Measurements from ENCODE around the gene TSPAN31.

TSPAN31 gene

GRCh38 chr12:57757771-57758170 is 12.9 kb downstream of the TSPAN31 start:
- peak overlapping the region; percentile 7 for H3K4me3 Mint-ChIP-seq
- H3K9me3 Mint-ChIP-seq: no peaks in the 10 kb centered on the region
- no peak overlapping the region for H3K27ac Mint-ChIP-seq
- no peaks in the 10 kb centered on the region for H3K27me3 Mint-ChIP-seq
- ATAC-seq (ENCODE audit: low read depth) (no peak), DNase-seq (ENCODE audit: low spot score in 2 of 2) (no peak)
- peaks cover 14% of the 10 kb centered on the region for H3K36me3 Mint-ChIP-seq
- peaks cover 44% of the 10 kb centered on the region for H3K4me1 Mint-ChIP-seq

- Mint-ChIP-seq H3K27ac (no peak overlapping the region), H3K9me3 (no peaks in the 10 kb centered on the region), H3K4me3 (peak overlapping the region; percentile 6), H3K36me3 (peaks cover 14% of the 10 kb centered on the region), H3K27me3 (no peaks in the 10 kb centered on the region), H3K4me1 (peaks cover 35% of the 10 kb centered on the region)
- ATAC-seq (ENCODE audit: low read depth) (no peak), DNase-seq (ENCODE audit: low spot score in 2 of 2) (no peak)
Measured at GRCh38 chr12:57758552-57759359, 13.9 kb downstream of the TSPAN31 start.

- H3K36me3 Mint-ChIP-seq: peaks cover 14% of the 10 kb centered on the region
- H3K27ac Mint-ChIP-seq: no peak overlapping the region
- H3K9me3 Mint-ChIP-seq: no peaks in the 10 kb centered on the region
- H3K27me3 Mint-ChIP-seq: peaks cover 3% of the 10 kb centered on the region
- H3K4me3 Mint-ChIP-seq: no peak overlapping the region
- ATAC-seq (ENCODE audit: low read depth) (peak; percentile 17), DNase-seq (ENCODE audit: low spot score in 2 of 2) (no peak)
- H3K4me1 Mint-ChIP-seq: peaks cover 31% of the 10 kb centered on the region
Measured at GRCh38 chr12:57759360-57759980, 14.6 kb downstream of the TSPAN31 start.

GRCh38 chr12:57760347-57760982 is 15.6 kb downstream of the TSPAN31 start:
- ATAC-seq (ENCODE audit: low read depth) (no peak), DNase-seq (ENCODE audit: low spot score in 2 of 2) (no peak)
- no peak overlapping the region for H3K27ac Mint-ChIP-seq
- H3K9me3 Mint-ChIP-seq: no peaks in the 10 kb centered on the region
- peaks cover 14% of the 10 kb centered on the region for H3K36me3 Mint-ChIP-seq
- H3K27me3 Mint-ChIP-seq: peaks cover 4% of the 10 kb centered on the region
- H3K4me1 Mint-ChIP-seq: peaks cover 34% of the 10 kb centered on the region
- no peak overlapping the region for H3K4me3 Mint-ChIP-seq

GRCh38 chr12:57761391-57761998 is 16.7 kb downstream of the TSPAN31 start:
- Mint-ChIP-seq H3K4me1 (peaks cover 36% of the 10 kb centered on the region), H3K27ac (no peak overlapping the region), H3K36me3 (peaks cover 14% of the 10 kb centered on the region), H3K27me3 (peaks cover 5% of the 10 kb centered on the region), H3K4me3 (no peak overlapping the region), H3K9me3 (no peaks in the 10 kb centered on the region)
- no peak for ATAC-seq (ENCODE audit: low read depth)
- no peak for DNase-seq (ENCODE audit: low spot score in 2 of 2)

GRCh38 chr12:57762463-57762862 is 17.6 kb downstream of the TSPAN31 start:
- Mint-ChIP-seq H3K27me3 (peaks cover 8% of the 10 kb centered on the region), H3K4me3 (no peak overlapping the region), H3K36me3 (peaks cover 13% of the 10 kb centered on the region), H3K9me3 (no peaks in the 10 kb centered on the region), H3K4me1 (peaks cover 34% of the 10 kb centered on the region), H3K27ac (no peak overlapping the region)
- DNase-seq (ENCODE audit: low spot score in 2 of 2) (no peak), ATAC-seq (ENCODE audit: low read depth) (no peak)

- ATAC-seq (ENCODE audit: low read depth) (no peak), DNase-seq (ENCODE audit: low spot score in 2 of 2) (no peak)
- peak overlapping the region; percentile 84 for H3K4me3 Mint-ChIP-seq
- H3K9me3 Mint-ChIP-seq: no peaks in the 10 kb centered on the region
- no peak overlapping the region for H3K27ac Mint-ChIP-seq
- peaks cover 7% of the 10 kb centered on the region for H3K36me3 Mint-ChIP-seq
- H3K27me3 Mint-ChIP-seq: peaks cover 8% of the 10 kb centered on the region
- H3K4me1 Mint-ChIP-seq: peaks cover 30% of the 10 kb centered on the region
Measured at GRCh38 chr12:57763881-57764661, 19.2 kb downstream of the TSPAN31 start.

GRCh38 chr12:57764662-57765002 is 19.8 kb downstream of the TSPAN31 start:
- no peak overlapping the region for H3K27ac Mint-ChIP-seq
- peaks cover 8% of the 10 kb centered on the region for H3K27me3 Mint-ChIP-seq
- H3K4me1 Mint-ChIP-seq: peaks cover 25% of the 10 kb centered on the region
- peaks cover 4% of the 10 kb centered on the region for H3K36me3 Mint-ChIP-seq
- no peaks in the 10 kb centered on the region for H3K9me3 Mint-ChIP-seq
- DNase-seq (ENCODE audit: low spot score in 2 of 2) (no peak), ATAC-seq (ENCODE audit: low read depth) (peak; percentile 11)
- peak overlapping the region; percentile 84 for H3K4me3 Mint-ChIP-seq

- Mint-ChIP-seq H3K27ac (peak overlapping the region; percentile 13), H3K36me3 (peaks cover 4% of the 10 kb centered on the region), H3K4me1 (peaks cover 21% of the 10 kb centered on the region), H3K4me3 (peak overlapping the region; percentile 84), H3K9me3 (no peaks in the 10 kb centered on the region), H3K27me3 (peaks cover 8% of the 10 kb centered on the region)
- DNase-seq (ENCODE audit: low spot score in 2 of 2): peak in 1 of 2 donors; percentile 57
- peak; percentile 79 for ATAC-seq (ENCODE audit: low read depth)
Measured at GRCh38 chr12:57765003-57765697, 20.3 kb downstream of the TSPAN31 start.

GRCh38 chr12:57765698-57766463 is 21.0 kb downstream of the TSPAN31 start:
- Mint-ChIP-seq H3K9me3 (no peaks in the 10 kb centered on the region), H3K27me3 (peaks cover 8% of the 10 kb centered on the region), H3K4me1 (peaks cover 23% of the 10 kb centered on the region), H3K36me3 (peaks cover 2% of the 10 kb centered on the region), H3K4me3 (peak overlapping the region; percentile 84), H3K27ac (peak overlapping the region; percentile 13)
- DNase-seq (ENCODE audit: low spot score in 2 of 2) (no peak), ATAC-seq (ENCODE audit: low read depth) (peak; percentile 7)

GRCh38 chr12:57766464-57767304 is 21.8 kb downstream of the TSPAN31 start, which contains the start of gene CYP27B1:
CYP27B1 (minus strand) TSS chr12:57767078; CDS start chr12:57767041, 37 bp downstream.
- no peak for DNase-seq (ENCODE audit: low spot score in 2 of 2)
- Mint-ChIP-seq H3K9me3 (no peaks in the 10 kb centered on the region), H3K36me3 (no peaks in the 10 kb centered on the region), H3K4me3 (peak within 1 kb of the TSS; percentile 84), H3K27me3 (peaks cover 8% of the 10 kb centered on the region), H3K4me1 (peaks cover 26% of the 10 kb centered on the region), H3K27ac (no peak within 1 kb of the TSS)
- ATAC-seq (ENCODE audit: low read depth): no peak

GRCh38 chr12:57767305-57767698 is 22.5 kb downstream of the TSPAN31 start:
- Mint-ChIP-seq H3K36me3 (no peaks in the 10 kb centered on the region), H3K4me1 (peaks cover 29% of the 10 kb centered on the region), H3K27me3 (peaks cover 8% of the 10 kb centered on the region), H3K9me3 (no peaks in the 10 kb centered on the region), H3K27ac (no peak overlapping the region), H3K4me3 (peak overlapping the region; percentile 11)
- DNase-seq (ENCODE audit: low spot score in 2 of 2) (no peak), ATAC-seq (ENCODE audit: low read depth) (no peak)

All from memory B cell (primary cell).